ENCODE data around the gene RAP2A.

Gene RAP2A

GRCh38 chr13:97474349-97474980 lies 40.5 kb downstream of the RAP2A start:
- Histone ChIP-seq H3K4me1 (ENCODE audit: control insufficient read depth, insufficient read depth, low read length, poor library complexity, severe bottlenecking) (peaks cover 3% of the 10 kb centered on the region), H3K4me3 (ENCODE audit: extremely low read depth, insufficient read depth, low read length, poor library complexity, severe bottlenecking) (no peak overlapping the region), H3K36me3 (ENCODE audit: control insufficient read depth, insufficient read depth, low read length) (peaks cover 1% of the 10 kb centered on the region), H3K9me3 (ENCODE audit: control insufficient read depth, low read length) (no peaks in the 10 kb centered on the region), H3K27ac (ENCODE audit: low read depth, low read length, severe bottlenecking) (no peak overlapping the region)
- 100% methylated on average over 2 to 5 of the region's 6 CpGs for WGBS, 2 experiments (ENCODE audit: insufficient coverage in 2 of 2)

- no peaks in the 10 kb centered on the region for H3K9me3 ChIP-seq (ENCODE audit: control insufficient read depth, low read length)
- no peak overlapping the region for H3K27ac ChIP-seq (ENCODE audit: low read depth, low read length, severe bottlenecking)
- WGBS, 2 experiments (ENCODE audit: insufficient coverage in 2 of 2): 91 to 100% methylated on average over 1 to 3 of the region's 4 CpGs
- H3K36me3 ChIP-seq (ENCODE audit: control insufficient read depth, insufficient read depth, low read length): no peaks in the 10 kb centered on the region
- H3K4me1 ChIP-seq (ENCODE audit: control insufficient read depth, insufficient read depth, low read length, poor library complexity, severe bottlenecking): peaks cover 8% of the 10 kb centered on the region
- no peak overlapping the region for H3K4me3 ChIP-seq (ENCODE audit: extremely low read depth, insufficient read depth, low read length, poor library complexity, severe bottlenecking)
These were observed 41.0 kb downstream of the RAP2A start for GRCh38 chr13:97475011-97475410.

- H3K4me1 ChIP-seq (ENCODE audit: control insufficient read depth, insufficient read depth, low read length, poor library complexity, severe bottlenecking): peaks cover 8% of the 10 kb centered on the region
- no peaks in the 10 kb centered on the region for H3K9me3 ChIP-seq (ENCODE audit: control insufficient read depth, low read length)
- H3K36me3 ChIP-seq (ENCODE audit: control insufficient read depth, insufficient read depth, low read length): no peaks in the 10 kb centered on the region
- H3K27ac ChIP-seq (ENCODE audit: low read depth, low read length, severe bottlenecking): no peak overlapping the region
- H3K4me3 ChIP-seq (ENCODE audit: extremely low read depth, insufficient read depth, low read length, poor library complexity, severe bottlenecking): no peak overlapping the region
These were observed 43.9 kb downstream of the RAP2A start for GRCh38 chr13:97477844-97478243.

- H3K4me3 ChIP-seq (ENCODE audit: extremely low read depth, insufficient read depth, low read length, poor library complexity, severe bottlenecking): no peak overlapping the region
- 100% methylated on average over 1 of the region's 2 CpGs; no CpG with 5 or more reads in 1 of the 2 experiments for WGBS, 2 experiments (ENCODE audit: insufficient coverage in 2 of 2)
- H3K36me3 ChIP-seq (ENCODE audit: control insufficient read depth, insufficient read depth, low read length): no peaks in the 10 kb centered on the region
- no peaks in the 10 kb centered on the region for H3K9me3 ChIP-seq (ENCODE audit: control insufficient read depth, low read length)
- no peak overlapping the region for H3K27ac ChIP-seq (ENCODE audit: low read depth, low read length, severe bottlenecking)
- peaks cover 8% of the 10 kb centered on the region for H3K4me1 ChIP-seq (ENCODE audit: control insufficient read depth, insufficient read depth, low read length, poor library complexity, severe bottlenecking)
These were observed 44.3 kb downstream of the RAP2A start for GRCh38 chr13:97478247-97478646.

- Histone ChIP-seq H3K4me1 (ENCODE audit: control insufficient read depth, insufficient read depth, low read length, poor library complexity, severe bottlenecking) (peaks cover 5% of the 10 kb centered on the region), H3K9me3 (ENCODE audit: control insufficient read depth, low read length) (no peaks in the 10 kb centered on the region), H3K36me3 (ENCODE audit: control insufficient read depth, insufficient read depth, low read length) (no peaks in the 10 kb centered on the region), H3K27ac (ENCODE audit: low read depth, low read length, severe bottlenecking) (no peak overlapping the region), H3K4me3 (ENCODE audit: extremely low read depth, insufficient read depth, low read length, poor library complexity, severe bottlenecking) (no peak overlapping the region)
- WGBS, 2 experiments (ENCODE audit: insufficient coverage in 2 of 2): no CpG with 5 or more reads among the region's 1 CpG
These were observed 49.5 kb downstream of the RAP2A start for GRCh38 chr13:97483465-97483864.

- WGBS, 2 experiments (ENCODE audit: insufficient coverage in 2 of 2): 86% methylated on average over 2 of the region's 2 CpGs
These were observed 50.3 kb downstream of the RAP2A start for GRCh38 chr13:97484301-97484700.

GRCh38 chr13:97485320-97485719 lies 51.4 kb downstream of the RAP2A start:
- WGBS, 2 experiments (ENCODE audit: insufficient coverage in 2 of 2): 100% methylated on average over 1 of the region's 1 CpG

More at GRCh38 chr13:97484301-97484700, 50.3 kb downstream of the RAP2A start:
- H3K4me1 ChIP-seq (ENCODE audit: control insufficient read depth, insufficient read depth, low read length, poor library complexity, severe bottlenecking): peaks cover 5% of the 10 kb centered on the region
- no peak overlapping the region for H3K27ac ChIP-seq (ENCODE audit: low read depth, low read length, severe bottlenecking)
- no peak overlapping the region for H3K4me3 ChIP-seq (ENCODE audit: extremely low read depth, insufficient read depth, low read length, poor library complexity, severe bottlenecking)
- H3K36me3 ChIP-seq (ENCODE audit: control insufficient read depth, insufficient read depth, low read length): no peaks in the 10 kb centered on the region
- H3K9me3 ChIP-seq (ENCODE audit: control insufficient read depth, low read length): no peaks in the 10 kb centered on the region

GRCh38 chr13:97490702-97491307 lies 56.8 kb downstream of the RAP2A start:
- no peaks in the 10 kb centered on the region for H3K36me3 ChIP-seq (ENCODE audit: control insufficient read depth, insufficient read depth, low read length)
- 100% methylated on average over 1 of the region's 1 CpG; no CpG with 5 or more reads in 1 of the 2 experiments for WGBS, 2 experiments (ENCODE audit: insufficient coverage in 2 of 2)
- H3K4me1 ChIP-seq (ENCODE audit: control insufficient read depth, insufficient read depth, low read length, poor library complexity, severe bottlenecking): no peaks in the 10 kb centered on the region
- no peaks in the 10 kb centered on the region for H3K9me3 ChIP-seq (ENCODE audit: control insufficient read depth, low read length)
- no peak overlapping the region for H3K27ac ChIP-seq (ENCODE audit: low read depth, low read length, severe bottlenecking)
- no peak overlapping the region for H3K4me3 ChIP-seq (ENCODE audit: extremely low read depth, insufficient read depth, low read length, poor library complexity, severe bottlenecking)

More at GRCh38 chr13:97485320-97485719, 51.4 kb downstream of the RAP2A start:
- no peaks in the 10 kb centered on the region for H3K4me1 ChIP-seq (ENCODE audit: control insufficient read depth, insufficient read depth, low read length, poor library complexity, severe bottlenecking)
- H3K27ac ChIP-seq (ENCODE audit: low read depth, low read length, severe bottlenecking): no peak overlapping the region
- no peak overlapping the region for H3K4me3 ChIP-seq (ENCODE audit: extremely low read depth, insufficient read depth, low read length, poor library complexity, severe bottlenecking)
- H3K9me3 ChIP-seq (ENCODE audit: control insufficient read depth, low read length): no peaks in the 10 kb centered on the region
- H3K36me3 ChIP-seq (ENCODE audit: control insufficient read depth, insufficient read depth, low read length): no peaks in the 10 kb centered on the region

- no peaks in the 10 kb centered on the region for H3K9me3 ChIP-seq (ENCODE audit: control insufficient read depth, low read length)
- no peaks in the 10 kb centered on the region for H3K36me3 ChIP-seq (ENCODE audit: control insufficient read depth, insufficient read depth, low read length)
- no peaks in the 10 kb centered on the region for H3K4me1 ChIP-seq (ENCODE audit: control insufficient read depth, insufficient read depth, low read length, poor library complexity, severe bottlenecking)
These were observed 57.5 kb downstream of the RAP2A start for GRCh38 chr13:97491452-97491851.

GRCh38 chr13:97492257-97492656 lies 58.3 kb downstream of the RAP2A start:
- no peaks in the 10 kb centered on the region for H3K4me1 ChIP-seq (ENCODE audit: control insufficient read depth, insufficient read depth, low read length, poor library complexity, severe bottlenecking)
- no peaks in the 10 kb centered on the region for H3K36me3 ChIP-seq (ENCODE audit: control insufficient read depth, insufficient read depth, low read length)
- H3K9me3 ChIP-seq (ENCODE audit: control insufficient read depth, low read length): no peaks in the 10 kb centered on the region
- WGBS, 2 experiments (ENCODE audit: insufficient coverage in 2 of 2): 89% methylated on average over 1 of the region's 2 CpGs; no CpG with 5 or more reads in 1 of the 2 experiments
- no peak overlapping the region for H3K4me3 ChIP-seq (ENCODE audit: extremely low read depth, insufficient read depth, low read length, poor library complexity, severe bottlenecking)
- no peak overlapping the region for H3K27ac ChIP-seq (ENCODE audit: low read depth, low read length, severe bottlenecking)

More at GRCh38 chr13:97491452-97491851, 57.5 kb downstream of the RAP2A start:
- Histone ChIP-seq H3K27ac (ENCODE audit: low read depth, low read length, severe bottlenecking) (no peak overlapping the region), H3K4me3 (ENCODE audit: extremely low read depth, insufficient read depth, low read length, poor library complexity, severe bottlenecking) (no peak overlapping the region)

GRCh38 chr13:97492684-97493371 lies 58.9 kb downstream of the RAP2A start:
- H3K9me3 ChIP-seq (ENCODE audit: control insufficient read depth, low read length): no peaks in the 10 kb centered on the region
- no peak overlapping the region for H3K4me3 ChIP-seq (ENCODE audit: extremely low read depth, insufficient read depth, low read length, poor library complexity, severe bottlenecking)
- H3K4me1 ChIP-seq (ENCODE audit: control insufficient read depth, insufficient read depth, low read length, poor library complexity, severe bottlenecking): no peaks in the 10 kb centered on the region
- no peaks in the 10 kb centered on the region for H3K36me3 ChIP-seq (ENCODE audit: control insufficient read depth, insufficient read depth, low read length)
- H3K27ac ChIP-seq (ENCODE audit: low read depth, low read length, severe bottlenecking): no peak overlapping the region
- 83 to 100% methylated on average over 2 of the region's 2 CpGs for WGBS, 2 experiments (ENCODE audit: insufficient coverage in 2 of 2)
